Large intestine (tissue), 3 donors: ENCODE measurements around the gene TRNP1. TPM values are rescaled to one million over a fixed set of nuclear protein-coding genes. Genes with fewer than 3 reads are reported as not detected.
"Not testable (repeated sequence)": the region's sequence is repeated elsewhere in the genome, so short reads cannot be mapped to it uniquely, and the experiment has no call there.

Source experiments
- DNase-seq, 2 donors: peaks; one replicate each; pipeline versions ENCODE4 v3.0.0 to v3.0.0-alpha.2; 2013
- H3K27ac ChIP-seq: one replicate; pipeline ENCODE4 v1.5.1; 2013; ENCODE audit warnings: low read length
- H3K27me3 ChIP-seq: 2 replicates; pipeline ENCODE4 v1.6.1; 2013; ENCODE audit warnings: low read length; ENCODE audit not compliant: control insufficient read depth, insufficient read depth
- H3K36me3 ChIP-seq: 2 replicates; pipeline ENCODE4 v1.6.1; 2013; ENCODE audit warnings: low read length; ENCODE audit not compliant: control insufficient read depth, insufficient read depth
- H3K4me1 ChIP-seq: one replicate; pipeline ENCODE4 v1.6.1; 2013; ENCODE audit warnings: low read length; ENCODE audit not compliant: control insufficient read depth, insufficient read depth
- H3K4me3 ChIP-seq: one replicate; pipeline ENCODE4 v1.5.1; 2013; ENCODE audit warnings: low read length
- H3K9me3 ChIP-seq: one replicate; pipeline ENCODE4 v1.6.1; 2013; ENCODE audit warnings: mild to moderate bottlenecking, low read depth, low read length, moderate library complexity; ENCODE audit not compliant: control insufficient read depth
- WGBS: methylation state at CpG from one replicate; pipeline ENCODE4 v1.1.5; 2013; ENCODE audit warnings: low lambda C conversion rate; ENCODE audit not compliant: insufficient coverage; 5-methylcytosine and 5-hydroxymethylcytosine counted together
- polyA plus RNA-seq: library from polyadenylated mRNA; unstranded; fragments of 120-200 nt; gene quantifications from one replicate; pipeline ENCODE4 v1.2.1, GENCODE V29; 2013

The TRNP1 gene
- polyA plus RNA-seq, 1 donor: 16.0 TPM

DNA sequence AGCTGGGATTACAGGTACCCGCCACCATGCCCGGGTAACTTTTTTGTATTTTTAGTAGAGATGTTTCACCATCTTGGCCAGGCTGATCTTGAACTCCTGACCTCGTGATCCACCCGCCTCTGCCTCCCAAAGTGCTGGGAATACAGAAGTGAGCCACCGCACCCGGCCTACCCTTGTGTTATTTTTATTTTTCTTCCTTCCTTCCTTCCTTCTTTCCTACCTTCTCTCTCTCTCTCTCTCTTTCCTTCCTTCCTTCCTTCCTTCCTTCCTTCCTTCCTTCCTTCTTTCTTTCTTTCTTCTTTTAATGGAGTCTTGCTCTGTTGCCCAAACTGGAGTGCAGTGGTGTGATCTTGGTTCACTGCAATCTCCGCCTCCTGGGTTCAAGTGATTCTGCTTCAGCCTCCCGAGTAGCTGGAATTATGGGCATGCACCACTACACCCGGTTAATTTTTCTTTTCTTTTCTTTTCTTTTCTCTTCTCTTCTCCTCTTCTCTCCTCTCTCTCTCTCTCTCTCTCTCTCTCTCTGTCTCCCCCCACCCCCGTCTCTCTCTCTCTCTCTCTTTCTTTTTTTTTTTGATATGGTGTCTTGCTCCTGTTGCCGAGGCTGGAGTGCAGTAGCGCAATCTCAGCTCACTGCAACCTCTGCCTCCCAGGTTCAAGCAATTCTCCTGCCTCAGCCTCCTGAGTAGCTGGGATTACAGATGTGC is 3.9 kb upstream of the TRNP1 start:
- Histone ChIP-seq H3K4me1 (peaks cover 20% of the 10 kb centered on the region), H3K27me3 (peaks cover 17% of the 10 kb centered on the region)
- not testable (repeated sequence) for DNase-seq, H3K36me3 ChIP-seq, H3K4me3 ChIP-seq, H3K9me3 ChIP-seq, H3K27ac ChIP-seq
- 86% methylated on average over 4 of the region's 12 CpGs for WGBS

GRCh38 chr1:26991310-26992116 is 2.0 kb upstream of the TRNP1 start:
- H3K4me1 ChIP-seq: peaks cover 35% of the 10 kb centered on the region
- DNase-seq: peak; percentile 24 to 44
- no peak overlapping the region for H3K27ac ChIP-seq
- no CpG with 5 or more reads among the region's 10 CpGs for WGBS
- no peaks in the 10 kb centered on the region for H3K36me3 ChIP-seq
- no peak overlapping the region for H3K4me3 ChIP-seq
- no peaks in the 10 kb centered on the region for H3K9me3 ChIP-seq
- peaks cover 36% of the 10 kb centered on the region for H3K27me3 ChIP-seq

DNA sequence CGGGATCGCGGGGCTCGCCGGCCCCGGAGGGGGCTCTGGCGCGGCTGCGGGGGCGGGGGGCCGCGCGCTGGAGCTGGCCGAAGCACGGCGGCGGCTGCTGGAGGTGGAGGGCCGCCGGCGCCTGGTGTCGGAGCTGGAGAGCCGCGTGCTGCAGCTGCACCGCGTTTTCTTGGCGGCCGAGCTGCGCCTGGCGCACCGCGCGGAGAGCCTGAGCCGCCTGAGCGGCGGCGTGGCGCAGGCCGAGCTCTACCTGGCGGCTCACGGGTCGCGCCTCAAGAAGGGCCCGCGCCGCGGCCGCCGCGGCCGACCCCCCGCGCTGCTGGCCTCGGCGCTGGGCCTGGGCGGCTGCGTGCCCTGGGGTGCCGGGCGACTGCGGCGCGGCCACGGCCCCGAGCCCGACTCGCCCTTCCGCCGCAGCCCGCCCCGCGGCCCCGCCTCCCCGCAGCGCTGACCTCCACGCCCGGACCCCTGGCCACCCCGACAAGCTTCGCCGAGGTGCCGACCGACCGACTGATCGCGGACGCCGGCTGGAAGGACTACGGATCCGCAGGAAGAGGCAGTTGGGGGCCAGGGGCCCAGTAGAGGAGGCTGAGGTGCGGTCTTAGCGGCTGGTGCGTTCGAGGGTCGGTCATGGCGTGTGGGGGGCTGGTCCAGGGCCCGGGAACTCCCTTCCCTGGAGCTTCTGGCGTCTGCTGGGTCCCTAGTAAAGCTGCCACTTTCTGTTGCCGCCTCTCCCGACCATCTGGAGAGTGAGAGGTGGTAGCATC is 711 bp downstream of the TRNP1 start:
- Histone ChIP-seq H3K36me3 (no peaks in the 10 kb centered on the region), H3K27me3 (peaks cover 36% of the 10 kb centered on the region), H3K9me3 (no peaks in the 10 kb centered on the region), H3K27ac (peak overlapping the region; percentile 27), H3K4me1 (peaks cover 51% of the 10 kb centered on the region), H3K4me3 (peak overlapping the region; percentile 55)
- no CpG with 5 or more reads among the region's 97 CpGs for WGBS
- DNase-seq: peak in 1 of 2 donors; percentile 65

DNA sequence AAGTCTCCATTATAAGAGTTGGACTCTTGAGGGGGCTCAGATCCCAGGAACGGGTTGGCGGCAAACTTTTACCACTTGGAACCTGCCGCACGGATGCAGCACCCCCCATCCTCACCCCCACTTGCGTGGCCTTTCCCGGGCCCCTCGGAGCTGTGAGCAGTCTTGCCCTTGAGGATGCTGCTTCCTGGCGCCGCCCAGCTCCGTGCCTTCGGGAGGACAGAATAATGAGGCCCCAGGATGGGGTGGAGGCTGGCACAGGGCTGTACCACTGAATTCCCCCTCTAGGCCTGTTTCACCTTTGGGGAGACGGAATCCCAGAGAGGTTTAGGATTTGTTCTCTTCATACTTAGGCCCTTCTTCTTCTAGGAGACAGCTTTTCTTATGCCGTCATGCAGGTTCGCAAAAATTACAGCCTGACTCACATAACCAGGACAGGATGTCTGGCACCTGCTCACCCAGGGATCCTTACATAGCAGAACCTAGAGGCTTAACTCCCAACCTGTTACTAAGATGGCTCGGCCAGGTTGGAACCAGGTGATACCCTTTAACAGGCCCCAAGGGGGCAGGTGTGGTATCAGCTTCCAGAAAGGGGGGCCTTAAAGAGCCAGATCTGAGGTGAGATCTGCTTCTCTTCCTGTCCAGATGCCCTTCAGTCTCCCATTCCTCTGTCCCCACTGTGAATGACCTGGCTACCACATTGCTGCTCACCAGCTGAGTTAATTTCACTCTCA is 1.5 kb downstream of the TRNP1 start:
- no peak overlapping the region for H3K27ac ChIP-seq
- peaks cover 36% of the 10 kb centered on the region for H3K27me3 ChIP-seq
- H3K9me3 ChIP-seq: no peaks in the 10 kb centered on the region
- WGBS: 80% methylated on average over 1 of the region's 15 CpGs
- peak in 1 of 2 donors; percentile 36 for DNase-seq
- H3K4me1 ChIP-seq: peaks cover 51% of the 10 kb centered on the region
- no peaks in the 10 kb centered on the region for H3K36me3 ChIP-seq
- H3K4me3 ChIP-seq: peak overlapping the region; percentile 55

DNA sequence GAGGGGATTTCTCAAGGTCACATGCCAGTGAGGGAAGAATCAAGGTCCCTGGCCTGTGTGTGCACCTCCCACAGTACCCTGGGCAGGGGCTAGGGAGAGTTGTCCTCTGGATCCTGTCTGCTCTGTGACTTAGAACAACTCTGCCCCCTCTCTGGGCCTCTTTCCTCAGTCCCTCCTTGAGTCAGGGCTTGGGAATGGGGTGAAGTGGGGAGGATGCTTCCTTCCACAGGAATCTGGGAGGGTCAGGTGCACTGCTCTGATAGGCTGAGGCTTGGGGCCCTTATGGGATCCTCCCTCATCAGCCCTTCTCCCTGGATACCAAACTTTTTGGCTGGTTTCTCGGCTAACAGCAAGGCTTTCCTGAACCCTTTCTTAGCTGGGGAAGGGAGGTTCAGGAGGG is 2.5 kb downstream of the TRNP1 start:
- Histone ChIP-seq H3K27ac (no peak overlapping the region), H3K9me3 (no peaks in the 10 kb centered on the region), H3K4me1 (peaks cover 48% of the 10 kb centered on the region), H3K4me3 (no peak overlapping the region), H3K36me3 (no peaks in the 10 kb centered on the region), H3K27me3 (peaks cover 36% of the 10 kb centered on the region)
- no peak for DNase-seq
- WGBS: no CpG with 5 or more reads among the region's 1 CpG

DNA sequence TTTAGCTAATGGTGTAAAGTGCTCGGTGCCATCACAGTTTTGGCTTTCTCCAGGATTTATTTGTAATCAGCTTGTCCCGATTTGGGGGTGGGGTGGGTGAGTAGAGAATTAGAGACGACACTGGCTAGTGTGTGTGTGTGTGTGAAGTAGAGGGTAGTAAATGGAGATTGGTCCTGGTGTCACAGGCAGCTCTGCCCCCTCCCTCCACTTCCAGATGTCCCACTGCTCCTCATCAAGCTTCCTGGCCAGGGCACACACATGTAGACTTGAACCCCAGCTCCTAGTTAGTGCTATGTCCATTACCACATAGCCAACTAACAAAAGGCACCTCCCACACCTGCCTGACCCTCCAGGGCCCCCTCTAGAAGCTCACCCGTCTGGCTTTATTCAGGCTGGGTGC is 3.2 kb downstream of the TRNP1 start:
- WGBS: no CpG with 5 or more reads among the region's 4 CpGs
- Histone ChIP-seq H3K27me3 (peaks cover 34% of the 10 kb centered on the region), H3K27ac (no peak overlapping the region), H3K4me1 (peaks cover 48% of the 10 kb centered on the region), H3K4me3 (no peak overlapping the region), H3K9me3 (no peaks in the 10 kb centered on the region), H3K36me3 (no peaks in the 10 kb centered on the region)
- no peak for DNase-seq

DNA sequence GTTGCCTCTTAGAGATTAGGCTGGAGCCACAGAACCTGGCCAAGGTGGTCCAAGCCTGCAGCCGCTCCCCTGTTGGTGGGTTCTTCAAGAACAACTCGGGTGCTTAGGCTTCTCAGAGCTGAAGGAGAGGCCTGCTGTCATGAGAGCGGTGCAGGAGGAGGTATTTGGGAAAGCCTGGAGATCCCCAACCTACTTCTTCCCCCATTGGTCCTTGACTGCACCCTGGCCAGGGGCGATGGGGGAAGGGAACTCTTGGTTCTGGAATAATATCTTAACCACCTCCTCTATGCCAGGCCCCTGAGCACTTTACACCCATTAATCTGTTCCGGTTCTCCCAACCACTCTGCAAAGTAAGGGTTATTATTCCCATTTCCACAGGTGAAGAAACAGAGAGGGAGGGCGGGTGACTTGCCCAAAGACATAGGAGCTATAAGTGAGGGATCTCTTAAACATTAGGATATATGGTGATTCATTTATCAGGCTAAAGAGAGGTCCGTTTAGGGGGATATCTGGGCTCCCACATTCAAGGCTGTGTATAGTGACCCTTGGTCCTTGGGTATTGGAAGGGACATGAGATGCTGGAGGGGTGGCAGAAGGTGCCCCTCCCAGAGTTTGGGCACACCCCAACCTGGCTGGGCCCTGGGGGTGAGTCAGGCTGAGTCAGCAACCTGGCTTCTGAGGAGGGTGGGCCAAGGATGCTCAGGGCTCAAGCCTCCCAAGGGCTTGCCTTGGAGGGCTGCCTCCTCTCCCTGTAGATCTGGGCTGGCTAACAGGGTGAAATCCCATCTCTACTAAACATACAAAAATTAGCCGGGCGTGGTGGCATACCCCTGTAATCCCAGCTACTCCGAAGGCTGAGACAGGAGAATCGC is 5.2 kb downstream of the TRNP1 start:
- Histone ChIP-seq H3K4me3 (no peak overlapping the region), H3K9me3 (no peaks in the 10 kb centered on the region), H3K4me1 (peaks cover 46% of the 10 kb centered on the region), H3K27me3 (peaks cover 21% of the 10 kb centered on the region), H3K27ac (peak overlapping the region; percentile 52), H3K36me3 (no peaks in the 10 kb centered on the region)
- WGBS: no CpG with 5 or more reads among the region's 11 CpGs
- no peak for DNase-seq

DNA sequence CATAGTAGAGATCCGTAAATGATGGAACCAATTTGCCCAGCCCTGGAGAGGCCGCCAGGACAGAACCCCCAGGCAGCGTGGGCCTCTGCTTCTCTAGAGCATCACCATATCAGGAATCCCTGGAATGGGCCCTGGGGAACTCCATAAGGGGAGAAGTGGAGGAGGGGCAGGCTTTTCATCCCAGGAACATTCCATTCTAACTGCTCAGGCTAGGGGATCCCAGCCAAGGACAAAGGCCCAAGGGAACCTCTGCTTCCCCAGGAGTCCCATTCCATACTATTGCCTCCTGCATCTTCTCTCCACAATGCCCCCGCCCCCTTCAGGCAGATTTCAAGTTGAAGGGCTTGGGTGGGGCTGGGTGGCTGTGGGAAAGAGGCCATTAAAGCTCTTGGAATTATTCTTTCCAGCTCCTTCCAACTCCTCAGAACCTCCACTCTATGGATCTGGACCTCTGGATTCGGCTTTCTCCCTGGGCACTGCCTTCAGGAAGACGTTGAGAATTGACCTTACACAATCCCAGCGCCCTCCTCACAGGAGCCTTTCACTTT is 6.0 kb downstream of the TRNP1 start:
- no peaks in the 10 kb centered on the region for H3K36me3 ChIP-seq
- H3K27me3 ChIP-seq: peaks cover 19% of the 10 kb centered on the region
- H3K4me1 ChIP-seq: peaks cover 50% of the 10 kb centered on the region
- H3K27ac ChIP-seq: no peak overlapping the region
- DNase-seq: peak; percentile 41 to 49
- WGBS: no CpG with 5 or more reads among the region's 7 CpGs
- H3K9me3 ChIP-seq: no peaks in the 10 kb centered on the region
- no peak overlapping the region for H3K4me3 ChIP-seq

DNA sequence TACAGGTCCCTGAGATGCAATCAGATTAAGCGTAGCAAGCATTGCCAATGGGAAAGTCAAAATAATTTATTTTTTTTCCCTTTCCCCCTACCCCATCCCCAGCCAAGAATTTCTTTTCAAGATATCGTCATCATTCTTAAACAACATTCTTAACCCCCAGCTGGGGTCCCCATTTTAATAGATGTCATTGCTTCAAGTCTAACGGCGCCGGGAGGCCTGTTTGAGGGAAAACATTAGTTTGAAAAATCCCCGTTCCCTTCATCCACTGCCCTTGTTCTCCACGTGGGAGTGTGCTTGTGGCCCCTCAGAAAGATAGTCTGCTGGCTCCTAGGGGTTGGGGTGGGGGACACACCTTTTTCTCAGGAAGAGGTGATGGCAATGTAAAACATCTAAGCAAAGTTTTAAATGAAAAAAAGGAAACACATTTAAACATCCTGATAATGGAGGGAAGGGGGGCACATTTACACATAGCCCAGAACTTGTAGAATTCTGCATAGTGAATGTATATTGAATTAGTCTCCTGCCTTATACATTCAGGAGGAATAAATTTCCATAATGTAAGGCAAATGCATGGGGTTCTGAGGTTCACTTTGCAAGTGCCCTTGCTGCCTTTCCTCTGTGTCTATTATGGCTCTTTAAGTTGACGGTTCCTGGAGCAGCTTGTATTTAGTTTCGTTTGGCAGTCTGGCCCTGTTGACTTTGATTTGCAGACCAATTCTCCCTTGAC is 6.8 kb downstream of the TRNP1 start:
- Histone ChIP-seq H3K36me3 (no peaks in the 10 kb centered on the region), H3K9me3 (no peaks in the 10 kb centered on the region), H3K27me3 (peaks cover 11% of the 10 kb centered on the region), H3K4me3 (no peak overlapping the region), H3K27ac (no peak overlapping the region), H3K4me1 (peaks cover 50% of the 10 kb centered on the region)
- no peak for DNase-seq
- WGBS: 75% methylated on average over 1 of the region's 9 CpGs
